ENCODE data around the gene ASB13. TPM values are rescaled to one million over a fixed set of nuclear protein-coding genes. Genes with fewer than 3 reads are reported as not detected.

The ASB13 gene
- total and polyA plus RNA-seq, 2 of the 13 experiments (the other 11 are each of a cell fraction or from before 2014, with no cell fraction given), result 9.3 to 15.4 TPM

DNA sequence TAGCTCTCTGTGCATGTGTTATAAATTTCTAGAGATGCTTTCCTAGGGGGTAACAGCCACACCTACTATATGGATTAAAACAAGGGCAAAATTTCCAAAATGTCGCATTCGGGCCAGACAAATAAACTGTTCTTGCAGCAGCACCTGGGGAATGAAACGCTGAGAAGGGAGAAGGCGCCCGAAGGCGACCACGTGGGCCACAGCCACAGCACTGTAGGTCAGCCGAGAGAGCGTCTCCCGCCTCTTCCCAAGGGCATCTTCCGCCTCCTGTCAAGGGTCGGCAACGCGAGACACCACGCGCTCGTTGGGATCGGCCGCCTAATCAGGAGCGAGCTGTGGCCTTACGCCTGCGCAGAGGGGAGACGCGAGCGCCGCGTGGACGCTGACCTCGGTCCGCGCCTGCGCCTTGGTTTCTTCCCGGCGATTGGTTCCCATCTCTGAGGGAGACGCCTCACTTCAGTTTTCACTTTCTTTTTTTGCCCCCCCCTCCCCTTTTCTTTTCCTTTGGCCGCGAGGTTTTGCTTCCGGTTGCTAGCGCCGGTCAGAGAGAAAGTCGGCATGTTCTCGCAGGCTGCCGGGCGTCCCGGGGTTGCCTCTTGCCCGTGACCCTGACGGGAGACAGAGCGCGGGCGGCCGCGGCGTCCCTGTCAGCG, 18.0 kb upstream of the ASB13 start, which contains the start of gene TASOR2 (continued):
- TF ChIP-seq HES4 (CRISPR knock-in tag; IDR thresholded peaks at IDR 0.05; ENCODE audit: borderline replicate concordance) (peak; percentile 93), TGIF2 (CRISPR knock-in tag; IDR thresholded peaks at IDR 0.05) (peak; percentile 96), CHD2 (IDR thresholded peaks at IDR 0.05; ENCODE audit: low read depth, low read length) (peak; percentile 96), RFX5 (IDR thresholded peaks at IDR 0.05; ENCODE audit: low read depth, low read length) (0 out of 2 replicates have a peak, but pooled peaks have one; percentile 14), MAFK (conservative IDR thresholded peaks at IDR 0.05 in 1 of 2, IDR thresholded peaks at IDR 0.05 in 1 of 2; ENCODE audit: low read length in 2 of 2) (no peak), ZNF329 (CRISPR knock-in tag; IDR thresholded peaks at IDR 0.05; ENCODE audit: low read depth) (peak; percentile 74; the same call in 1 of the 2 replicates), ZNF749 (CRISPR knock-in tag; IDR thresholded peaks at IDR 0.05; ENCODE audit: borderline replicate concordance) (peak; percentile 97), NCOR1 (IDR thresholded peaks at IDR 0.05; ENCODE audit: borderline replicate concordance, low read length) (peak; percentile 23; the same call in 1 of the 2 replicates)
- TF ChIP-seq, protein P1, sequence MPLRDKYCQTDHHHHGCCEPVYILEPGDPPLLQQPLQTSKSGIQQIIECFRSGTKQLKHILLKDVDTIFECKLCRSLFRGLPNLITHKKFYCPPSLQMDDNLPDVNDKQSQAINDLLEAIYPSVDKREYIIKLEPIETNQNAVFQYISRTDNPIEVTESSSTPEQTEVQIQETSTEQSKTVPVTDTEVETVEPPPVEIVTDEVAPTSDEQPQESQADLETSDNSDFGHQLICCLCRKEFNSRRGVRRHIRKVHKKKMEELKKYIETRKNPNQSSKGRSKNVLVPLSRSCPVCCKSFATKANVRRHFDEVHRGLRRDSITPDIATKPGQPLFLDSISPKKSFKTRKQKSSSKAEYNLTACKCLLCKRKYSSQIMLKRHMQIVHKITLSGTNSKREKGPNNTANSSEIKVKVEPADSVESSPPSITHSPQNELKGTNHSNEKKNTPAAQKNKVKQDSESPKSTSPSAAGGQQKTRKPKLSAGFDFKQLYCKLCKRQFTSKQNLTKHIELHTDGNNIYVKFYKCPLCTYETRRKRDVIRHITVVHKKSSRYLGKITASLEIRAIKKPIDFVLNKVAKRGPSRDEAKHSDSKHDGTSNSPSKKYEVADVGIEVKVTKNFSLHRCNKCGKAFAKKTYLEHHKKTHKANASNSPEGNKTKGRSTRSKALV (CRISPR knock-in tag; IDR thresholded peaks at IDR 0.05), result peak; percentile 67; the same call in 1 of the 2 replicates
- TF ChIP-seq, protein P2, sequence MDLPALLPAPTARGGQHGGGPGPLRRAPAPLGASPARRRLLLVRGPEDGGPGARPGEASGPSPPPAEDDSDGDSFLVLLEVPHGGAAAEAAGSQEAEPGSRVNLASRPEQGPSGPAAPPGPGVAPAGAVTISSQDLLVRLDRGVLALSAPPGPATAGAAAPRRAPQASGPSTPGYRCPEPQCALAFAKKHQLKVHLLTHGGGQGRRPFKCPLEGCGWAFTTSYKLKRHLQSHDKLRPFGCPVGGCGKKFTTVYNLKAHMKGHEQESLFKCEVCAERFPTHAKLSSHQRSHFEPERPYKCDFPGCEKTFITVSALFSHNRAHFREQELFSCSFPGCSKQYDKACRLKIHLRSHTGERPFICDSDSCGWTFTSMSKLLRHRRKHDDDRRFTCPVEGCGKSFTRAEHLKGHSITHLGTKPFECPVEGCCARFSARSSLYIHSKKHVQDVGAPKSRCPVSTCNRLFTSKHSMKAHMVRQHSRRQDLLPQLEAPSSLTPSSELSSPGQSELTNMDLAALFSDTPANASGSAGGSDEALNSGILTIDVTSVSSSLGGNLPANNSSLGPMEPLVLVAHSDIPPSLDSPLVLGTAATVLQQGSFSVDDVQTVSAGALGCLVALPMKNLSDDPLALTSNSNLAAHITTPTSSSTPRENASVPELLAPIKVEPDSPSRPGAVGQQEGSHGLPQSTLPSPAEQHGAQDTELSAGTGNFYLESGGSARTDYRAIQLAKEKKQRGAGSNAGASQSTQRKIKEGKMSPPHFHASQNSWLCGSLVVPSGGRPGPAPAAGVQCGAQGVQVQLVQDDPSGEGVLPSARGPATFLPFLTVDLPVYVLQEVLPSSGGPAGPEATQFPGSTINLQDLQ (CRISPR knock-in tag; IDR thresholded peaks at IDR 0.05), result peak; percentile 85
- TF ChIP-seq, protein P3, sequence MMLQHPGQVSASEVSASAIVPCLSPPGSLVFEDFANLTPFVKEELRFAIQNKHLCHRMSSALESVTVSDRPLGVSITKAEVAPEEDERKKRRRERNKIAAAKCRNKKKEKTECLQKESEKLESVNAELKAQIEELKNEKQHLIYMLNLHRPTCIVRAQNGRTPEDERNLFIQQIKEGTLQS (CRISPR knock-in tag; IDR thresholded peaks at IDR 0.05), result peak; percentile 33; the same call in 1 of the 2 replicates
- TF ChIP-seq, protein P4, sequence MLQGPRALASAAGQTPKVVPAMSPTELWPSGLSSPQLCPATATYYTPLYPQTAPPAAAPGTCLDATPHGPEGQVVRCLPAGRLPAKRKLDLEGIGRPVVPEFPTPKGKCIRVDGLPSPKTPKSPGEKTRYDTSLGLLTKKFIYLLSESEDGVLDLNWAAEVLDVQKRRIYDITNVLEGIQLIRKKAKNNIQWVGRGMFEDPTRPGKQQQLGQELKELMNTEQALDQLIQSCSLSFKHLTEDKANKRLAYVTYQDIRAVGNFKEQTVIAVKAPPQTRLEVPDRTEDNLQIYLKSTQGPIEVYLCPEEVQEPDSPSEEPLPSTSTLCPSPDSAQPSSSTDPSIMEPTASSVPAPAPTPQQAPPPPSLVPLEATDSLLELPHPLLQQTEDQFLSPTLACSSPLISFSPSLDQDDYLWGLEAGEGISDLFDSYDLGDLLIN (CRISPR knock-in tag; IDR thresholded peaks at IDR 0.05; ENCODE audit: borderline replicate concordance), result no peak
- TF ChIP-seq, protein P5, sequence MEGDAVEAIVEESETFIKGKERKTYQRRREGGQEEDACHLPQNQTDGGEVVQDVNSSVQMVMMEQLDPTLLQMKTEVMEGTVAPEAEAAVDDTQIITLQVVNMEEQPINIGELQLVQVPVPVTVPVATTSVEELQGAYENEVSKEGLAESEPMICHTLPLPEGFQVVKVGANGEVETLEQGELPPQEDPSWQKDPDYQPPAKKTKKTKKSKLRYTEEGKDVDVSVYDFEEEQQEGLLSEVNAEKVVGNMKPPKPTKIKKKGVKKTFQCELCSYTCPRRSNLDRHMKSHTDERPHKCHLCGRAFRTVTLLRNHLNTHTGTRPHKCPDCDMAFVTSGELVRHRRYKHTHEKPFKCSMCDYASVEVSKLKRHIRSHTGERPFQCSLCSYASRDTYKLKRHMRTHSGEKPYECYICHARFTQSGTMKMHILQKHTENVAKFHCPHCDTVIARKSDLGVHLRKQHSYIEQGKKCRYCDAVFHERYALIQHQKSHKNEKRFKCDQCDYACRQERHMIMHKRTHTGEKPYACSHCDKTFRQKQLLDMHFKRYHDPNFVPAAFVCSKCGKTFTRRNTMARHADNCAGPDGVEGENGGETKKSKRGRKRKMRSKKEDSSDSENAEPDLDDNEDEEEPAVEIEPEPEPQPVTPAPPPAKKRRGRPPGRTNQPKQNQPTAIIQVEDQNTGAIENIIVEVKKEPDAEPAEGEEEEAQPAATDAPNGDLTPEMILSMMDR (CRISPR knock-in tag; IDR thresholded peaks at IDR 0.05), result peak; percentile 31; the same call in 1 of the 2 replicates
